ENCODE measurements around the gene LIME1. TPM values are rescaled to one million over a fixed set of nuclear protein-coding genes. Genes with fewer than 3 reads are reported as not detected.
A peak's percentile ranks its signal among the peaks of the same experiment; 100 is the strongest.

The LIME1 gene
- total RNA-seq, 2 experiments from 2014 or later = 75.6 to 76.4 TPM

- TSS peak; percentile 68 for BruUV-seq (replicated peaks)
- H4K20me1 ChIP-seq (ENCODE audit: insufficient read depth, low read length) = peaks cover 8% of the 10 kb centered on the region; the same call in 1 of the 2 replicates
- POLR2A ChIA-PET = interaction anchor here (0.8 to 2.2 kb wide), 3 partner anchors 15 to 30 kb away, joined by 3 to 13 read pairs (median 5); partner anchors contain the start of gene LIME1
- H2AFZ ChIP-seq (ENCODE audit: low read length) = no peak overlapping the region
- H3K79me2 ChIP-seq (ENCODE audit: insufficient read depth, low read depth, low read length) = peaks cover 76% of the 10 kb centered on the region
- peaks cover 10% of the 10 kb centered on the region for H3K9me3 ChIP-seq (ENCODE audit: low read length)
- peaks cover 80% of the 10 kb centered on the region for H3K36me3 ChIP-seq (ENCODE audit: insufficient read depth, low read length)
- CTCF ChIA-PET (ENCODE audit: unreplicated experiment) = interaction anchor here (1.1 to 1.2 kb wide), 2 partner anchors 32 to 80 kb away, joined by 3 read pairs; no protein-coding TSS in a partner anchor
- peak overlapping the region; percentile 76 for H3K4me2 ChIP-seq (ENCODE audit: low read length)
- peak overlapping the region; percentile 97 for H3K4me3 ChIP-seq (ENCODE audit: low read depth, low read length, poor library complexity, severe bottlenecking)
- H3K4me1 ChIP-seq (ENCODE audit: insufficient read depth, low read length, poor library complexity, severe bottlenecking) = peaks cover 31% of the 10 kb centered on the region
- H3K27ac ChIP-seq (ENCODE audit: low read depth, low read length, poor library complexity, severe bottlenecking) = peak overlapping the region; percentile 23
- no peaks in the 10 kb centered on the region for H3K9me2 ChIP-seq (ENCODE audit: insufficient read depth, low read length)
- no peak for TF ChIP-seq EZH2phosphoT487 (IDR thresholded peaks at IDR 0.05; ENCODE audit: borderline replicate concordance, low read depth, low read length)
- TF ChIP-seq CTCF (conservative IDR thresholded peaks at IDR 0.05; ENCODE audit: low read length) = no peak
- no peak for DNase-seq (ENCODE audit: low spot score)
- intact Hi-C loops (cut with micrococcal nuclease; ENCODE audit: unreplicated experiment) = loop anchor here (5.0 kb wide), 1 partner anchor 79 kb away; no protein-coding TSS in a partner anchor
These were observed 27.9 kb upstream of the LIME1 start for GRCh38 chr20:63708301-63709148.

GRCh38 chr20:63709149-63709527 lies 27.3 kb upstream of the LIME1 start:
- H3K4me3 ChIP-seq (ENCODE audit: low read depth, low read length, poor library complexity, severe bottlenecking) = peak overlapping the region; percentile 97
- peaks cover 80% of the 10 kb centered on the region for H3K36me3 ChIP-seq (ENCODE audit: insufficient read depth, low read length)
- BruUV-seq (replicated peaks) = no TSS peak
- no peaks in the 10 kb centered on the region for H3K9me2 ChIP-seq (ENCODE audit: insufficient read depth, low read length)
- ChIA-PET POLR2A (no interaction called here), CTCF (ENCODE audit: unreplicated experiment) (no interaction called here)
- TF ChIP-seq CTCF (conservative IDR thresholded peaks at IDR 0.05; ENCODE audit: low read length) (no peak), EZH2phosphoT487 (IDR thresholded peaks at IDR 0.05; ENCODE audit: borderline replicate concordance, low read depth, low read length) (no peak)
- H3K9me3 ChIP-seq (ENCODE audit: low read length) = peaks cover 12% of the 10 kb centered on the region
- no peak for DNase-seq (ENCODE audit: low spot score)
- peak overlapping the region; percentile 76 for H3K4me2 ChIP-seq (ENCODE audit: low read length)
- peaks cover 31% of the 10 kb centered on the region for H3K4me1 ChIP-seq (ENCODE audit: insufficient read depth, low read length, poor library complexity, severe bottlenecking)
- H3K79me2 ChIP-seq (ENCODE audit: insufficient read depth, low read depth, low read length) = peaks cover 82% of the 10 kb centered on the region
- peak overlapping the region; percentile 23 for H3K27ac ChIP-seq (ENCODE audit: low read depth, low read length, poor library complexity, severe bottlenecking)
- intact Hi-C loops (cut with micrococcal nuclease; ENCODE audit: unreplicated experiment) = loop anchor here (5.0 kb wide), 1 partner anchor 78 kb away; no protein-coding TSS in a partner anchor
- H2AFZ ChIP-seq (ENCODE audit: low read length) = no peak overlapping the region
- H4K20me1 ChIP-seq (ENCODE audit: insufficient read depth, low read length) = peaks cover 8% of the 10 kb centered on the region; the same call in 1 of the 2 replicates

Data from OCI-LY7 (cell line).